HG03039 (cell line): ENCODE measurements around the gene RELCH.

Source experiments
- ATAC-seq: cut with Tn5 transposase; IDR thresholded peaks from one replicate; pipeline ENCODE4 v1.9.1; 2021; ENCODE audit warnings: mild to moderate bottlenecking, moderate library complexity; ENCODE audit not compliant: unreplicated experiment

The RELCH gene

DNA sequence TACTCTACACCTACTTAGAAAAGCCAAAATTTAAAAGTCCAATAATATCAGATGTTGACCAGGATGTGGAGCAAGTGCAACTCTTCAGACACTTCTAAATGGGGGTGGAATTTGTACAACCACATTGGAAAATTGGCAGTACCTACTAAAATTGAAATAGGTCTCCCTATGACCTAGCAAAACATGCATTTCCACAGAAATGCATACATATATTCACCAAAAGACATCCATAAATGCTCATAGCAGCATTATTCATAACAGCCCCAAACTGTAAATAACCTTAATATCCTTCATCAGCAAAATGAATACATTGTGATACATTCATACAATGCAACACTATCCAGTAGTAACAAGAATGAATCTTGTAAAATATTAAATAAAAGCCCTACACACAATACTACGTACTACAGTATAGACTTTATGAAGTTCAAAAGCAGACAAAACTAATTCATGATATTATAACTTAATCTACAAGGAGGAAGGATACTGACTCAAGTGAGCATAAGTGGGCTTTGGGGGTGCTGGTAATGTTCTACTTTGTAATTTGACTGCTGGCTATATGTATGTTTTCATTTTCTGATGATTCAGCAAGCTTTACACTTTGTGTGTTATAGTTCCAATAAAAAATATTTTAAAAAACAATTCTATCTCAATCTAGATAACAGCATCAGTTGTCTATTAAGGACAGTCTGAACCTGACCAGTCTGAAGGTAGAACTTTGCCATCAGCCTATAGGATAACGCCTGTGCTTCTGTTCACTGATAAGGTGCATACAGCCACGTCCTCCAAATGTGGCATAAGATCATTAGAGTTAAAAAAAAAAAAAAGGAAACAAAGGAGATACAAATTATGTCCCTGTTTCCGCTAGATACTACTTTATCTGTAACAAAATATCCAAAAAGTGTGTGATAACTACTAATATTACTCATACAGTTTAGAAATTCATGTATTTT lies 131.4 kb downstream of the RELCH start:
- ATAC-seq = no peak

DNA sequence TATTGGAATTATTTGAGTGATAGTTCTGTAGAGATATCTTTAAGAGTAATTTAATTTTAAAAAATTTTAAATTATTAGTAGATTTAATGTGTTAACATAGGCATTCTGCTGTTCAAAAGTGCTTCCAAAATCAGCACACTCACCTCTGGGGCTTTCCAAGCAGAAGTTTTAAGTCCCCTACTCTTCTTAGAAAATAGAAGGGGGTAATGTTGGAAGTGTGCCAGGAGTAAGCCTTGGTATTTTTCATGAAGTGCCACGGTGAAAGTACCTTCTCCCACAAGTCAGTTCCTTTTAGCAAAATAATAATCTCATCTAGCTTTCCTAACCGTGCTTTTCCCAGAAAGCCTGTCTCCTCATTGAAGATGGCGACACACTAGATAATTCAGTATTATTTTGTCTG lies 134.1 kb downstream of the RELCH start:
- ATAC-seq = no peak

DNA sequence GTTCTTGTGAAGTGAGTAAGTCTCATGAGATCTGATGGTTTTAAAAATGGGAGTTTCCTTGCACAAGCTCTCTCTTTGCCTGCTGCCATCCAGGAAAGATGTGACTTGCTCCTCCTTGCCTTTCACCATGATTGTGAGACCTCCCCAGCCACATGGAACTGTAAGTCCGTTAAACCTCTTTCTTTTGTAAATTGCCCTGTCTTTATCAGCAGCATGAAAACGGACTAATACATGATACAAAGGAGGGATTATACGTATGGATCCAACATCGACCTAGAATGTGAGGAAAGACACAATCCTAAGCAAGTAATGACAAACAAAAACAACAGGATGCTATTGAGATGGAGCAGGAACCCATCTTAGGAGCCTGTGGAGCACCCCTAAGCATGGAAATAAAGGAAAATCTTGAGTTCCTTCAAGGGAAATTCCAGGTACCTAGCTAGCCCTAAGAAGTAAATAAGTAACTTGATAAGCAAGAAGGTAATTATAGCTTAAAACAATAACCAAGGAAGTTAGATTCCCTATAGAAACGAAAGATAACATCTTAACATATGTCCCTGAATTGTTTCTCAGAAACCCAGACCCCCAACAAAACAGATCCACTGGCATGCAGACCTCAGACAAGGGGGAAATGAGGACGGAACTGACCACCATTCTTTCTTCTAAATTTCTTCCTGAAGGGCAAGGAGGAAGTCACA lies 136.6 kb downstream of the RELCH start:
- no peak for ATAC-seq

DNA sequence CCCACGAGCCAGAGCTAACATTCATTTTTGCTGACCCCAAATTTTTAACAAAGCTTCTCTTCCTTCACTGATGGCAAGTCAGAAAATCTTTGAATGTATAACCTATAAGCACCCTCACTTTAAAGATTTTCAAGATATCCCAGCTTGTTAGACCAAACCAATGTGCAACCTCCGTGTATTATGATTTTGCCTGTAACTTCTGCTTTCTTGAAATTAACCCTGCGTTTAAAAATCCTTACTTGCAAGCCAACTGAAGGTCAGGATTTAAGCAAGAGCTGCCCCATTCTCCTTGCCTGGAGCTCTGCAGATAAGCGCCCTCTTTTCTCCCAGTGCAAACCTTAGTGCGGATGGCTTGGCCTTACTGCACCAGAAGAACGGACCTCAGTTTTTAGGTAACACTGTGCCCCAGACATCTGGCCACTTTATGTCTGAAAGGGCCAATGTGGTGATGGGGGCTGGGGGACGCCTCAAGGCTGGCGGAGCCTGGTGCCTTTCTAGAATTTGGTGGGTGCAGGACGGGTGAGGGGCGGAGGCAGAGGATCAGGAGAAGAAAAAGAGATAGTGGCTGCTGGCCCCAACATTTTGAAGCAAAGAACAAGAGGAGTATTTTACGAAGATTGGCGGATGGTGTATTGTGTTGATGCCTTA lies 137.2 kb downstream of the RELCH start:
- ATAC-seq = no peak

DNA sequence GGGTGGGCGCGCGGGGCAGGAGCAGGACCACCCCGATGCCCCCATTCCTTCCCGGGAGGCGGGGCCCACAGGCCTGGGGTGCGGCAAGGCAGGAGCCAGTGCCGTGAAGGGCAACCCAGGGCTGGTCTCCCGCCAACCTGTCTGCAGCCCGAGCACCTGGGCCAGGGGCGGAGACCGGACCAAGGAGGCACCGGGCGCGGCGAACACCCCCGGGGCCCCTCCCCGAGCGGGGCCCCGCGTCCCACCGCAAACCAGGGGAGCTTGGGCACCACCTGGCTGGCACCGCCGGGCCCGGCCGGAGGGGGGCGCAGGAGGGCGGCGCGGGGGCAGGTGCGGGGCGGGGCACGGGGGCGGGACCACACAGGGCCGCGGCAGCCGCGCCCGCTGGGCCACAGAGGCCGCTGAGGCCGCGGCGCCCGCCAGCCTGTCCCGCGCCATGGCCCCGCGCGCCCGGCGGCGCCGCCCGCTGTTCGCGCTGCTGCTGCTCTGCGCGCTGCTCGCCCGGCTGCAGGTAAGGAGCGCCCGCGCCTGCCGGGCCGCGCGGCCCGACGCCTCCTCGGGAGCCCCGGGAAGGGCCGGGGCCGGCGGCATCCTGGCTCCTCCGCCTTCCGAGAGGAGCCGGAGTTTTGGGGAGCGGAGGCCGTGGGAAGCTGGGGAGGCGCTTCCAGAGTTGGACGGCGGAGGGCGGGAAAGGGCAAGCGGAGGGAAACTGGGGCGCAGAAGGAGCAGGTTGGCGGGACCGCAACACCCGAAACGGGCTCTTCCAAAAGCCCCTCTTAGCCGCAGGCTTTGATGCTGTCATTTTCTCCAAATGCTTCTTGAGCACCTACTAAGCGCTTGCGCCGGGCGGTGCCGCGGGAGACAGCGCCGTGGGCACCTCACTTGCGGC lies 138.1 kb downstream of the RELCH start, which contains the start of gene TNFRSF11A:
Gene TNFRSF11A (plus strand): TSS at position 394 of the 889 bp plus-strand sequence. CDS start 43 bp downstream, at position 437.
- ATAC-seq = peak; percentile 73

DNA sequence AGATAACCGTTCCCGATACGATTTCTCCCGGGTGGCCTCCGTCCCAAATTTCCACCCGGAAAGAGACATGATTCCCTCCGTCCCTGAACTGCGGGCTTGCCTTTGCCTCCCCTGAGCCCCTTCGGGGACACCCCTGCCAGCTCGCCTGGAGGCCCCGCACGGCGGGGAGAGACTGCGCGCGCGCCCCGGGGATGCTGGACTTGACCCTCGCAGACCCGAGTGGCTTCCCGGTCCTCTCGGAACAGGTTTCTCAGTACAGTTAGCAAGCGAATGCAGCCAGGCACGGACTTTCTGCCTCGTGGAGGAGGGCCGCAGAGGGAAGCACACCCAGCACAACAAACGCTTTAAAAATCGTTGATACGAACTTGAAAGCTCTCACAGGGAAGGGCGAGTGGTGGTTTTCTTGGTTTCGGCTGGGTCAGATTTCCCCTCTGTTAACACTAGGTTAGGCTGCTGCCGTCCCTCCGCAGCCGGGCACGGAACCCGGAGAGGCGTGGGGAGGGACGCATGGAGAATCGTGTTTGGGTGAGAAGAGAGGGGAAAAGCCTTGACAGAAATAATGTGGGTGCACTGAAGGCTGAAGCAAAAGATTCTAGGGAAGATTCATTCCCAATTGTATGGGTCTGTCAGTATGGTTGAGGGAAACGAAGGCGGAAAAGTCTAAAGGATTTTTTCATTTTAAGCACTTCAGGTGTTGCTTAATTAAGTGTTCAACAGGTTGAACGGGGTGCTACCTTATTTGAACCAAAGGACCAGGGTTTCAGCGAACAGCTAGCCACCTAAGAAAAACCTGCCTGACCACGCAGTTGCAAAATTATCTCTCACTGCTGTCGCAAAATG lies 139.0 kb downstream of the RELCH start:
- no peak for ATAC-seq

DNA sequence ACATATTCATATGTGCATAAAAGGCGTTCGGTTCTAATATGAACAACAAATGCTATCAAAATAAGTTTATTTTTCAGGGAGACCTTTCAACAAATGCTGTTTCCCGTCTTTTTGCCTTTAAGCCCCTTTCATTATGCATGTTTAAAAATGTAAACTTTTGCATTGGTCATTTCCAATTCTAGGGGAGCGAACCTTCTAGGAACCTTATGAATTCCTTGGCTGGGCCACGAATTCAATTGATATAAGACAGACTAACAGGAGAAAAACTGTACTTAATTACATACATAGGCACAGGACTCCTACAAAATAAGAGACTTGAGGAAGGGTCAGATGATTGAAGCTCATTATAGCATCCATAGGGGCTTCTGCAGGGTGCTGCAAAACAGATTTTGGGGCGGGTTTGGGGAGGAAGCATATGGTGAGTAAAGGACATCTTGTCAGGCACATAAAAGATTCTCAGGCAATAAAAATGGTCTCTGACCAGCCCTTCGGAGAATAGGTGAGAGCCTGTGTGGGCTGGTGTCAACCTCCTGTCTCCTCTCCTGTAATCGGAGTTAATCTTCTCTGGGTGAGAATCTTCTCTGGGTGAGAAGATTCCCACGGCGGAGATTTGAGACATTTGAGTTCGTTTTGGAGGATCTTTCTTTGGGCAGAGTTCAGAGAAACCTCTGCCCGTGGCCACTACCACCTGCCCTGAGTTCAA lies 139.7 kb downstream of the RELCH start:
- ATAC-seq = no peak

DNA sequence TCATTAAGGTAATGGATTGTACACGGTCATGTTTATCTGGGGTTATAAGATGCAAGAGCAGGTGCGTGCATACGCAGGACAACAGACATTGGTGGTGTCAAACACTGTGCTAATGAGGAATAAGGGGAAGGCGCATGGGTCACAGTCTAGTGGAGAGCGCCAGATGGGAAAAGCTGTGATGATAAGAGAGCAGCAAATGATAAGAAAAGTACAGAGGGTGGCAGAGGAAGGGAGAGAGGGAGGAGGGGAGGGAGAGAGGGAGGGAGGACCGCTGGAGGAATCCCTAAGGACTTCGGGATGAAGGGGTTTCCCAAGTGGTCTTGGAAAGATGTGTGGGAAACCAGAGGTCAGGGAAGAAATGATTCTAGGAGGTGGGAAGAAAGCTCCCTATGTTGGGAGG lies 140.9 kb downstream of the RELCH start:
- ATAC-seq = no peak

DNA sequence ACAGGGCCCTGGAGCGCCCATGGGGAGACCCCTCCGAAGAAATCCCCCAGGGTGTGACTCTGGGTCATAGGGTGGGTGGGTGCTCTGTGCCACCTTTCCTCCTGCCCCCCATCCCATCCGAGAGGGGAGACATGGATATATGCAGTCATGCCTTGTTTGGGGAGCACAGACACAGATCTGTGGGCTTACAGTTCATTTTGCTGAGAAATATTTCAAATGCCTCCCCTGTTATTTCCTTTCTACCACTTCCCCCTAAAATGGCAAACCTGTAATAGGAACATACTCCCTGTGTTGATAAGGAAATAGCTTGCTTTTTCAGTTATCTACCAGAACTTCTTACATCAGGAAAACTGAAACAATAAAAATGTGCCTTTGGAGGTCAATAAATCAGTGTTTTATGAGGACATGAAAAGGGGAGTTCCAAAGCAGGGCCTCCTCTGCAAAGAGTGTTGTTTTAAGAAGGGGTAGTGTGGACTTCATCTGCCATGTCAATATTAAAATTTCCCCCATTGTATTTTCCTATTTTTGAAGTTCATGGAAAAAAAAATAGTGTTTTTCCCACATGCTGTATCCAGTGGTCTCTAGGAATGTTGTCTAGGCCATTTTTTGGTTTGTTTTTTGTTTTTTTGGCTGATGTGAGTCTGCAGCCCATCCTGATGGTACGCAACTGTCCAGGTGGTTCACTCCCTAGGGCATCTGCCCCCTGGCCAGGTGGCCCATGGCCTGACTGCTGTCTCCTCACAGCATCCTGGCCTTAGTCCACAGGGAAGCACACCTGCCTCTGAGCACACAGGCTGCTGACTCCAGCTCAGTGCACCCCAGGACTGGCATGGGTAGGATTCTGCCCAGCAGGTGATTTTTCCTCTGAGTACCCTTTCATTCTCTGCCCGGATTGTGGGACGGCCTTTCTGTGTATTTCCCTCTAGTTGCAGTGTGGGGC lies 141.8 kb downstream of the RELCH start:
- no peak for ATAC-seq

DNA sequence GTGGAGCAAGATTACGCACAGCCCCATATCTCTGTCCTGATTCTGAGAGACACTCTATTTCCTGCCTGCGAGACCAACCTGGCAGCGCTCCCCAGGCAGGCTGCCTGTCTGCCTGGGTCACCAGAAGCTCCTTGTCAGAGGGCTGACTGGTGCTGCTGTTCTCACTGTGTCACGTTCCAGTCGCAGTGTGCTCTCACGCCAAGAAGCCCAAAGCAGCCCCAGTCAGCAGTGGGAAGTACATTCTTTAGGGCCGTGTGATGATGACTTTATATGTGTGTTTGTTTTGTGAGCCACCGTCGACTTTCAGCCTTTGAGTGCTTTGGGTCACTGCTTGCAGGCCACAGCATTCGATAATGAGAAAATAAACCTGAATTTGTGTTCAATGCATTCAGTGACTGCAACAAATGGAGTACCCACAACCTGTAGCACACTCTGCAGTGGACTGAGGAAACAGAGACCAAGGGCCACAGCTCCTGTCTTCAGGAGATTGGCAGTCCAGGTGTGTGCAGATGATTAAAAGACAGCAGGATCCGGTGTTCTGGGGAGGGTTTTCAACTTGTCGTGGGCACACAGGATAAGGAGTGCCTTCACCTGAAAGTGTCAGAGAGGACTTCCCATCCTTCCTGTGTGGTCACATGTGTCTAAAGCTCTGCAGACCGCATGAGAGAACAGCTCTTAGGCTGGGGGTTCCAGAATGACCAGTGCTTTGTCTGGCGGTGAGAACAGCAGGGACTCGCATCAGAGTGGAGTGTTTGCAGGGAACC lies 142.8 kb downstream of the RELCH start:
- no peak for ATAC-seq

DNA sequence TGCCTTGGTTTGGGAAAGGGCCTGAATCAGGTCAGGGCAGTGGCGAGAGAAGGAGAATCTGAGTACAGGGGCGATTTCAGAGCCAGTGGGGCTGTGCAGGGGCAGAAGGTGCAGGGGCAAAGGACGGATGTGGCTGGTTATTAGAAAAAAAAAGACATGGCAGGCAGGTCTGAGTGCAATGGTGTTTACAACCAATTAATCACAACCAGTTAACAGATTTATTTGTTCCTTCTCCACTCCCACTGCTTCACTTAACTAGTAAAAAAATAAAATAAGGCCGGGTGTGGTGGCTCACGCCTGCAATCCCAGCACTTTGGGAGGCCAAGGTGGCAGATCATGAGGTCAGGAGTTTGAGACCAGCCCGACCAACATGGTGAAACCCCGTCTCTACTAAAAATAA lies 143.6 kb downstream of the RELCH start:
- no peak for ATAC-seq

DNA sequence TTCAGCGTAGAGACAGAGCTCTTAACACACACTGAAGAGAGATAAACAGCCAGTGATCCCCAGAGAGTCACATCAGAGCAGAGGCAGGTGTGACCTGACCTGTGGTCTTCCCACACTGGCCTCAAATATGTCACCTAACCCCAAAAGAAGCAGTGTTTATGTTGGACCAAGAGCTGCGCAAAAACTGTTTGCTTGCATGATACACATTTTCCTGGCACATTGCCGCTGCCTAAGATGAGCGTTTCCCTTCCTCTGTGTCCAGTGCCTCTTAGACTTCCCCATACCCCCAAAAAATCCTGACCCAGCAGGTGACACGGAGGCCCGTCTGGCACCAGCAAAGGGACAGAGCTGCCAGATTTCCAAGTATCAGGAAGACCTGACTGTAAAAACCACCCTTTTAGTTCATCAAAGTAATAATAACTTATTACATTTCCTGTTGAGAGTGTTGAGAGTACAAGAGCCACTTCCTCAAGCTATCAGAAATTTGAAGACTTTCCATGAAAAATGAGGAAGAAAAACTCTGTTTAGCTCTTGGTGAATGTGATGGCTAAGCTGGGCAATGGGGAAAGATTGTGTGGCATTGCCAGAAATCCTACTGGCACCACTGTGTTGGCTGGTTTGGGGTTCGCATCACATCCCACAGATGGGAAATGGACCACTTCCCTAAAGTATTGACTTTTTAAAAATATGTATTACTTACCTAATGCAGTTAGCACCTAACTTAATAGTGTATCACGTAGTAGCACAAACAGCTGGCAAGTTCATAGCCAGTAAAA lies 144.7 kb downstream of the RELCH start:
- ATAC-seq = no peak

DNA sequence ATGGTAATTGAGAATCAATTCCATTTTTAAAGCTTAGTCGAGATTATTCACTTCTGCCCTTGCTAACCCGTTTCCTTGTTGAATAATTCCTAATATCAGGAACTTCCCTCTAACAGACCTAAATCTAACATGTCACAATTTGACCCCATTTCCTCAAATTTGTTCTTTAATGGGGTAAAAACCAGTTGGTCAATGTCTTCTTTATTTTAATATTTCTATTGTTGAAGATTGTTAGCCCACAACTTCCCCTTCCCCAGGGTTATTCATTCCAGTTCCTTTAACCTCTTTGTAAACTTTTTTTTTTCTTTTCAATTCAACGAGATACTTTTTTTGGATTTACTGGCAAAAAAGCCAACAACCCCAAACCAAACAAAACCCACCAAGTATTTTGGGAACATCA lies 145.4 kb downstream of the RELCH start:
- ATAC-seq = no peak

DNA sequence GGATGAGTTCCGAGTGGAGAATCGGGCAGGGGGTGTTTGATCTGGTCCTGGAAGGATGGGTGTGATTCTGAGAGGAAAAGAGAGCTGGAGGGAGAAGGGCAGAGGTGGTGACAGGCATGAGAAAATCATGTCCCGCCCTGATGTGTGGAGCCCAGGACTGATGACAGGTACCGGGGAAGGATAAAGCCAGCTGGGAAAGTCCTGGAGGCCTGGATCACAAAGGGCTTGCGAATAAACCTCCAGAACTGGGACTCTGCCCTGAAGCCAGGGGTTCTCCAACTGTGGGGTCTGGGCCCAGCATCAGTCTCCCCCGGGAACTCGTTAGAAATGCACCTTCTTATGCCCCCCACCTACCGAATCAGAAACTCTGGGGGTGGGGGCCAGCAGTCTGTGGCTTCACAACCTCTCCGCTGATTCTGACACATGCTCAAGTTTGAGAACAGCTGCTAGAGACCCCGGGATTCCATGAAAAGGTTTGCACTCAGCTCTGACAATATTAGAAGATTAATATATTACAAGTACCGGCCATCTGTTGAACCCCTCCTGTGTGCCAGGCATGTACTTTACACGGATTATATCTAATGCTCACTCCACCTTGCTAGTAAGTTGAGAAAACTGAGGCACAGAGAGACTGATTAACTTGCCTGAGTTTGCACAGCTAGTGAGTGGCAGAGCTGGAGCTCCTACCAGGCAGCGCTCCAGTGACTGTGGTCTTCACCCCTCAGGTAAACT lies 146.1 kb downstream of the RELCH start:
- no peak for ATAC-seq

DNA sequence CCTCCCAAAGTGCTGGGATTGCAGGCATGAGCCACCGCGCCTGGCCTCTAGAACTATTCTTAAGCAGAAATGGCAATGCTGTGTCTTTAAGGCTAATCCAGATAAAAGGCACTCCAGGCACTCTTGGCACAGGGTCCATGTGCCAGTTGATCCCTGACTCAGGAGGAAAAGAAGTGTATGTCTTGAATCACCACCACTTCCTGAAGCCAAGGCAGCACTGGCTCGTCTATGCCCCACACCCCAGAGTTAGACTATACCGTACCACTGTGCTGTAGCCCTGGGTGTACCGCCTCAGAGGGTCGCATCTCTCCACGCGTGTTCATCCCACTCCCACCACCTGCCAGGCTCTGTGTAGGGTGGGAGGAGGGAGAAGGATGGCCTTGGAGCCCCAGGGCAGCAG lies 147.1 kb downstream of the RELCH start:
- no peak for ATAC-seq

DNA sequence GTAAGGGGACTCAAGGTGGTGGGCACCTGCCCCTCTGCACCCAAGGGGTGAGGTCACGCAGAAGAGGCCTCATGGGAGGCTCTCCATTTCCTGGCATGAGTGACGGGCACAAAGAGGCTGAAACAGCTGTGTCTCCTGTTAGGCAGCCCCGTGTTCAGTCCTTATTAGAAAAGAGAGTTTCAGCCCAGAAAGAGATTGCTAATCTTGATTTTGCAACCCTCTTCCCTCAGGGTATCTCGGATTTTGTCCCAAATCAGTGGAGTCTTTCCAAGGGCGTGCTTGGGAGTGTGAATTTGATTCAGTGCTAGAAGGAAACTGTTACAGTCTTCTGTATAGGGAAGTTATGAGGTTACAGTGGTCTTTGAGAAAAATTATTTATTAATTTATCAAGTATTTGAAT lies 148.4 kb downstream of the RELCH start:
- ATAC-seq = no peak
